CD4-positive, alpha-beta T cell treated with Interleukin-17A for 4 hours (primary cell): ENCODE results near the gene AGAP3.
A peak's percentile ranks its signal among the peaks of the same experiment; 100 is the strongest.

Source experiments
- DNase-seq: peaks from one replicate; pipeline ENCODE4 v3.0.0-alpha.2; 2020; ENCODE audit warnings: mixed read lengths

Gene AGAP3

GRCh38 chr7:151168003-151168786 is 81.9 kb downstream of the AGAP3 start:
- peak; percentile 69 for DNase-seq

- DNase-seq = no peak
These were observed 82.5 kb downstream of the AGAP3 start for GRCh38 chr7:151168787-151169162.

- peak; percentile 86 for DNase-seq
These were observed 86.2 kb downstream of the AGAP3 start for GRCh38 chr7:151172273-151173141.

GRCh38 chr7:151173386-151174245 is 87.3 kb downstream of the AGAP3 start:
- DNase-seq = no peak

- DNase-seq = peak; percentile 23
These were observed 88.2 kb downstream of the AGAP3 start for GRCh38 chr7:151174246-151175046.

- DNase-seq = no peak
These were observed 88.9 kb downstream of the AGAP3 start for GRCh38 chr7:151175047-151175792.

GRCh38 chr7:151175793-151176311 is 89.6 kb downstream of the AGAP3 start:
- no peak for DNase-seq

GRCh38 chr7:151176401-151176800 is 90.1 kb downstream of the AGAP3 start:
- no peak for DNase-seq

- no peak for DNase-seq
These were observed 91.0 kb downstream of the AGAP3 start for GRCh38 chr7:151177310-151177709.

- DNase-seq = no peak
These were observed 92.0 kb downstream of the AGAP3 start for GRCh38 chr7:151178236-151178635.

- DNase-seq = no peak
These were observed 92.6 kb downstream of the AGAP3 start for GRCh38 chr7:151178831-151179230.

- DNase-seq = no peak
These were observed 93.1 kb downstream of the AGAP3 start for GRCh38 chr7:151179287-151179860.

GRCh38 chr7:151179946-151180345 is 93.7 kb downstream of the AGAP3 start:
- no peak for DNase-seq

GRCh38 chr7:151181011-151181431 is 94.7 kb downstream of the AGAP3 start:
- DNase-seq = no peak

- DNase-seq = no peak
These were observed 99.7 kb downstream of the AGAP3 start for GRCh38 chr7:151185762-151186639.

GRCh38 chr7:151186640-151187408 is 100.5 kb downstream of the AGAP3 start, which contains the start of gene ASB10:
TSS of gene ASB10 (minus strand) at chr7:151187250. CDS start at chr7:151187130, 120 bp downstream.
- no peak for DNase-seq

- DNase-seq = no peak
These were observed 101.4 kb downstream of the AGAP3 start for GRCh38 chr7:151187409-151188251.

- no peak for DNase-seq
These were observed 101.9 kb downstream of the AGAP3 start for GRCh38 chr7:151188252-151188542.
